GM15510 (cell line): ENCODE results near the gene GRIN2D.

Source experiments
- POLR2A ChIP-seq: IDR thresholded peaks from 3 replicates; pipeline ENCODE4 v1.6.1; 2011; ENCODE audit warnings: borderline replicate concordance; ENCODE audit not compliant: insufficient read length; ENCODE audit errors: extremely low read depth

Gene GRIN2D

GRCh38 chr19:48401287-48401686, 7.8 kb downstream of the GRIN2D start:
- TF ChIP-seq POLR2A: no peak

- no peak for TF ChIP-seq POLR2A
These were observed 10.1 kb downstream of the GRIN2D start for GRCh38 chr19:48403606-48404005.

- no peak for TF ChIP-seq POLR2A
These were observed 11.7 kb downstream of the GRIN2D start for GRCh38 chr19:48405010-48405659.

GRCh38 chr19:48405850-48406249, 12.4 kb downstream of the GRIN2D start:
- no peak for TF ChIP-seq POLR2A

- no peak for TF ChIP-seq POLR2A
These were observed 20.6 kb downstream of the GRIN2D start for GRCh38 chr19:48413879-48414587.

- no peak for TF ChIP-seq POLR2A
These were observed 21.9 kb downstream of the GRIN2D start for GRCh38 chr19:48415395-48415794.

GRCh38 chr19:48415806-48416221, 22.3 kb downstream of the GRIN2D start:
- no peak for TF ChIP-seq POLR2A

GRCh38 chr19:48417421-48417820, 24.0 kb downstream of the GRIN2D start:
- no peak for TF ChIP-seq POLR2A

GRCh38 chr19:48418317-48419064, 25.0 kb downstream of the GRIN2D start:
- no peak for TF ChIP-seq POLR2A

- no peak for TF ChIP-seq POLR2A
These were observed 25.9 kb downstream of the GRIN2D start for GRCh38 chr19:48419158-48419920.

- no peak for TF ChIP-seq POLR2A
These were observed 28.1 kb downstream of the GRIN2D start for GRCh38 chr19:48421548-48421947.

GRCh38 chr19:48424694-48425219, 31.3 kb downstream of the GRIN2D start:
- no peak for TF ChIP-seq POLR2A

- TF ChIP-seq POLR2A: no peak
These were observed 35.2 kb downstream of the GRIN2D start for GRCh38 chr19:48428670-48429069.

GRCh38 chr19:48433337-48433736, 39.9 kb downstream of the GRIN2D start:
- TF ChIP-seq POLR2A: no peak

GRCh38 chr19:48436586-48436985, 43.1 kb downstream of the GRIN2D start:
- TF ChIP-seq POLR2A: no peak

- TF ChIP-seq POLR2A: no peak
These were observed 48.0 kb downstream of the GRIN2D start for GRCh38 chr19:48441360-48442050.
